Activated T-helper 1 cell treated with Interleukin-2 at 50 U/mL for 16 hours (primary cell): ENCODE measurements around the gene TEKTIP1.
"Not testable (repeated sequence)": the region's sequence is repeated elsewhere in the genome, so short reads cannot be mapped to it uniquely, and the experiment has no call there.

Experiments used
- DNase-seq: peaks from one replicate; pipeline ENCODE4 v3.0.0-alpha.2; 2020; ENCODE audit warnings: low read depth

The TEKTIP1 gene

GRCh38 chr19:3508121-3508661, 30.8 kb upstream of the TEKTIP1 start:
- DNase-seq: not testable (repeated sequence)

DNA sequence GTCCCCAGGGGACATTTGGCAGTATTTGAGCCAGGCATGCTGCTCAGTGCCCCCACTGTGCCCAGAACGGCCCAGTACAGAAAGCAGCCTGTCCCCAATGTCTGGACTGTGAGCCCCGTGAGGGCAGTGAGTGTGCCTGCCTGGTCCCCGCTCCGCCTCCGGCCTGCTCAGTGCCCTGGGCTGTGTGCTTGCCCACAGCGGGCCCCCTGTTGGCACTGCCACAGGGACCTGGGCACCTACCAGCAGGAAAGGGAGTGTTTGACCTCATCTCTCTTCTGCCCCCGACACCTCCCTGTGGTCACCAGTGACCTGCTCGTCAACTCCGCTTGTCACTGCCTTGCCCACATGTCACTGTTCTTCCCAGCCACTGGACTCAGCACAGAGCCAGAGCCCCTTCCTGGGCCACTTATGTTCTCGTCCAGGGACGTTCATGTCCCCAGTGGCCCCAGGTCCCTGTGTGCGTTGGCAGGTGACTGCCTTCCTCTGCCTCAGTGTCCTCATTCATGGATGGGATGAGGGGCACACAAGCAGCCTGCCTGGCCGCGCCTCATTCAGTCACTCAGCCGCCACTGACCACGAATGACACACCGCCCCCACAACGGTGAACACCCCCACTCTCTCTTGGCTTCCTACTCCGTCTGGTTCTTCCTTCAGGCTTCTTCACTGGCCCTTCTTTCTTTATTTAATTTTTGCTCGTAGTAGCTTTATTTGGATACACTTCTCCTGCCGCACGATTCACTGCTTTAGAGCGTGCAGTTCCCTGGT, 30.0 kb upstream of the TEKTIP1 start:
- DNase-seq: no peak

GRCh38 chr19:3509566-3509989, 29.4 kb upstream of the TEKTIP1 start:
- DNase-seq: no peak

GRCh38 chr19:3510727-3511126, 28.2 kb upstream of the TEKTIP1 start:
- no peak for DNase-seq

DNA sequence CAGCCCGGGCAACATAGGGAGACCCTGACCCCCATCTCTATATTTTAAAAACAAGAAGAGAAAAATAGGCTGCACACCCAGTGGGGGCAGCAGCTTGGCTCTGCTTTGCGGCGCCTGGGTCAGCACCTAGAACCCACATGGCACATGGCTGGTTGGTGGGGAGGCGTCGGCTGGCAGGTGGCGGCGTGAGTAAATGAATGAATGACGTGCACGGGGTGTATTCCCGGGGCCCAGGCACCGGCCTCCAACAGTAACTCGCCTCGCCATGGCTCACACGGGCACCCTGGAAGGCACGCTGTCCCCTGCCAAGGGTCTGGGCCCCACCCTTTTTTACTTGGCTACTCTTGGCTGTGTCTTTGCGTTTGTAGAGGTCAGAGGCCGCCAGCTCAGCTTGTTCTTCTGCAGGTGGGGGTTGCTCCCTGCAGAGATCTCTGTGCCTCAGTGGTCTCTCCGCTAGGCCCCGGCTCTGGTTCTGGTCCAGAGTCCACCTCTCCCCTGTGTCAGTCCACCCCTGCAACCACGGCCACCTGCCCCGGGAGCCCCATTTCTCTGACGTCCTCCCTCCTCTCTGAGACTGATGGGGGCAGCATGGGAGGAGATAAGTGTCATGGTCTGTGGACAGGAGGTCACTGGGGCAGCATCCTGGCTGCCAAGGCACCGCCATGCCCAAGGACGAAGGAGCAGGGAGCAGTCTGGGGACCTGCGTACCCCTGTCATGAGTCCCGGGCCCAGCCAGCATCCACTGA, 27.3 kb upstream of the TEKTIP1 start:
- DNase-seq: no peak

DNA sequence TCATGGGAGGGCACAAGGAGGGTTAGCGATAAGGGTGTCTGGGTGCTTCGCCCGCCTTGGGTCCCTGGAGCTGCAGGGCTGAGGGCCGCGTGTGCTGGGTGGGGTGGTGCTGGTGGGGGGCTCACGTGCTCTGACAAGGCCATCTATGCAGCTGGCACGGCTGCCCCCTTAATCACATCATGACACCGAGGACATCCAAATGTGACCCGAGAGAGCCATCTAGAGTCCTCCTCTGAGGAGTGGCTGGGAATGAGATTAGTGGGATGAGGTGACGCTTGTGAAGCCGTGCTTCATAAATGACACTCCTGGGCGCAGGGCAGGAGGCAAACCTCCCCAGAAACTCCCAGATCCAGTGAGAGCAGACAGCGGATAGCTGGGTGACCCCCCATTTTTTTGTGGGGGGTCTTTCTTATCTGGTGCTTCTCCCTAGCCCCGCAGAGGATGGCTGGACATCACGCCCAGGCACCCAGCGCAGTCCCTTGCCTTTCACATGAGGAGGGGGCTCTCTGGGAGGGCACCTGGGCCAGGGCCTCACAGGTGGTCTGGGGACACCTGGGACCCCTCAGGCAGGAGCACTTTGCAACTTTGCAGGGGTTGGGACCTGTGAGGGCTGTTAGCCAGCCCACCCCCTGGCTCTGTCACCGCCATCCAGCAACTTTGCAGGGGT, 26.3 kb upstream of the TEKTIP1 start:
- no peak for DNase-seq

DNA sequence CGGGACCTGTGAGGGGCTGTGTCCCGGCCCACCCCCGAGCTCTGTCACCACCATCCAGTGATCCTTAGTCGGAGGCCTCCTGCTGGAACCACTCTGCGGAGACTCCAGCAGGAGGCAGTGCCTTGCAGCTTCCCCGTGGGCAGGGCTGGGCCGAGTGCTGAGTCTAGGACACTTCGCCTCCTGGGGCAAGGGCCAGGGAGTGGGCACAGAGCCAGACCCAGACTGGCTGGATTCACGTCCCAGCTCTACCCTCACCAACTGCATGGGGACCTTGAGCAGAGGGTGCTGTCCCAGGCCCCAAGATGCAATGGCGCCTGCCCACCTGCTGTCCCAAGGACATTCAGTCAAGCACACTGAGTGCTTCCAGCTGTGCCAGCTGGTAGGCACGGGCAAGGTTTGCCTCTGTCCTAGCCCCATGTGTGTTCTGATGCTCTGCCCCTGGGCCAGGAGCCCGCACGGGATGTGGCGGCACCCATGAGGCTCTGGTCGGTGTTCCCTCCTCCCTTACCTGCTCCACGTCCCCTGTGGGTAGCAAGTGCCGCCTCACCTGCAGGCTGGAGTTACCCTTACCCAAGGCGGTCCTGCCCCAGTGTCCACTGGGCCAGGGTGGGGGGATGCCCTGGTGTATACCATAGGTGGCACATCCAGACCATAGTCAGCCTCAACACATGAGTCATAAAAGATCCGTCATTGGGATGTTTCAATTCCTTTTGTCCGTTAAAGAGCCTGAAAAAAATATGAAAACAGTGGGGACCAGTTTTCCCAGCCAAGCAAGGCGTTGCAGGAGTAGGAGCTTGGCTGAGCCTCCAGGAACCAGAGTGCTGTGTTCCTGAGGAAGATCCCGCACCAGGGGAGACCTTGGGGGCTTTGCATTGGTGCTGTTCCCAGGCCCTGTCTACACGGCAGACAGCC, 25.5 kb upstream of the TEKTIP1 start:
- no peak for DNase-seq

DNA sequence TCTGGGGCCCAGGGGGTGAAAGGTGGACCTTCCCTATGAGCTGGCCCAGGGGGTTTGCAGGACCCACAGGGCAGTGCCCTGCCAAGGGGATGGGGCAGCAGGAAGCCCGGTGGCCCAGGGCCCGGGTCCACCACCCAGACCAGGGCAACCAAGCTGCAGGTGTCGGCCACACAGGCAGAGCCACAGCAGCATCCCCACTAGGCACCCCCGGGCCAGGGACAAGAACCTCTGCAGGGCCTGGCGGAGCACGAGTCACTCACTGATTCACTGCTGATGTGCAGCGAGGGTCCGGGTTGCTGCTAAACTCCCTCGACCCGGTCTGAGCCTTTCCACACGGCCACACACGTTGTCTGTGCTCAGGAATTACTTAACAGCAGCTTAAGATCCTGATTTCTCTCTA, 24.0 kb upstream of the TEKTIP1 start:
- DNase-seq: no peak

GRCh38 chr19:3515891-3516422, 23.0 kb upstream of the TEKTIP1 start:
- DNase-seq: no peak

DNA sequence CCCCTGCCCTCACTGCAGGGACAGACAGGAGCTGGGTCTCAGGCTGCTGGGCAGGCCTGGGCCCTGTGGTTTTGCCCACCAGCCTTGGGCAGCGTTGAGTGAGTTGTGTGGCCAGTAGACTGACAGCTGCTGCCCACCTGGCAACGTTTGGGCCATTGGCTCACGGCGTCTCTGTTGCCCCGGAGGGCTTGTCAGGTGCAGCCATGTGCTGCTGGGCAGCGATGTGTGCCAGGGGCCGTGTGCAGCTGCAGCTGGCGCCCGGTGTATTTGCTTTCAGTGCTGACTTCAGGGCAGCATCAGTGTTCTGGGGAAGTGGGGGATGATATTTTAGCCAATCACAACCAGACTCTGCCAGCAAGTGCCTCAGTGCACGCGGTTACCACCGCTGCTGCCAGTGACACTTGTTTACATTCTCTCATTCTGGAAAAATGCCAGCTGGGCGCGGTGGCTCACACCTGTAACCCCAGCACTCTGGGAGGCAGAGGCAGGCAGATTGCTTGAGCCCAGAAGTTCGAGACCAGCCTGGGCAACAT, 22.2 kb upstream of the TEKTIP1 start:
- peak; percentile 33 for DNase-seq

- no peak for DNase-seq
These were observed 21.3 kb upstream of the TEKTIP1 start for GRCh38 chr19:3517638-3518037.

DNA sequence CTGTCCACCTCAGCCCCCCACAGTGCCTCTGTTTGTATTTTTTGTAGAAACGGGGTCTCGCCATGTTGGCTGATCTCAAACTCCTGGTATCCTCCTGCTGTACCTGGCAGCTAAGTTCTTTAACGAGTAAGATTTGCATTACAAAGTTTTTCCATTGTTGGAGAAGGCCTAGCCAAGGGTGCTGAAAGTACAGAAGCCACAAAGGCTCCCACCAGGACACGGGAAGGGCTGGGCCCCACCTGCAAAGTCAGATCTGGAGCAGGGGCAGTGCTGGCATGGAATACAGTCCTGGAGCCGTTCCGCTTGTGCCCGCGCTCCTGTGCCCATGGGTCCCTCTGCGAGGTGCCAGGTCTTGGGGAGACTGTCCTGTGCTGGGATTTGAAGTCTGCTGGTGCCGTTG, 20.7 kb upstream of the TEKTIP1 start:
- no peak for DNase-seq

DNA sequence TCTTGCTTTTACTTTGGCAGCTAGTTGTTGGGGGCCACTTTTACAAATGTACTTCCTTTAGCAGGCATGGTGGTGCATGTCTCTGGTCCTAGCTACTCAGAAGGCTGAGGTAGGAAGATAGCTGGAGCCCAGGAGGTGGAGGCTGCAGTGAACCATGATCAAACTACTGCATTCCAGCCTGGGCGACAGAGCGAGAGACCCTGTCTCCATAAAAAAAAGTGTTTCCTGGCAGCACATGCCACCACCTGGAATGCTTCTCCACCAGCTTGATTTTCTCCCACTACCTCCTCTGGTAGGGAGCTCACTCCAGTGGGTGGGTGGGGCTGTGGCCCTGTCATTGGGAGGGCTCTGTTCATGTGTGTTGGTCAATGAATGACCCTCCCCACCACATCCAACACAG, 20.3 kb upstream of the TEKTIP1 start:
- no peak for DNase-seq

DNA sequence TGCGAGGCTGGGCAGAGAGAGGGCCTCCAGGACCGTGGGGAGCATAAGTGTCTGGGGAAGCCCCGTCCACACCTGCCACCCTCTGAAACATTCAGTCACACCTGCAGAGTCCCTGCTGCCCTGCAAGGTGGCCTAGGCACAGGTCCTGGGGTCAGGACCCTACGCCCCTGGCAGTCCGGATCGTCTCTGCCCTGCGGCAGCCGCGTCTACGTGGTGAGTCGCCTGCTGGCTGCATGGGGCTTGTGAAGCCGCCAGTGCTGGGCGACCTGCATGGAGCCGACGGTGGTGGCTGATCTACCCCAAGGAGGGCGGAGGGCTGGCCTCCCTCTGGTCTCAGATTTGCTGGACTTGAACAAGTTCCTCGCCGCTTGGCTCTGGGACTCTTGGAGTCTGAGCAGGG, 19.8 kb upstream of the TEKTIP1 start:
- no peak for DNase-seq

GRCh38 chr19:3520166-3521103, 18.5 kb upstream of the TEKTIP1 start:
- no peak for DNase-seq

- no peak for DNase-seq
These were observed 17.9 kb upstream of the TEKTIP1 start for GRCh38 chr19:3521104-3521445.

GRCh38 chr19:3522421-3523360, 16.3 kb upstream of the TEKTIP1 start:
- DNase-seq: no peak

- DNase-seq: no peak
These were observed 15.5 kb upstream of the TEKTIP1 start for GRCh38 chr19:3523361-3524077.
